ENCODE results near the gene RAB44. TPM values are rescaled to one million over a fixed set of nuclear protein-coding genes. Genes with fewer than 3 reads are reported as not detected.

The RAB44 gene
- total and polyA plus RNA-seq, 2 of the 13 experiments (the other 11 are each of a cell fraction or from before 2014, with no cell fraction given): not detected

GRCh38 chr6:36683656-36684446 is 13.8 kb upstream of the RAB44 start (continued):
- TF ChIP-seq HOXA9 (CRISPR knock-in tag; IDR thresholded peaks at IDR 0.05; ENCODE audit: borderline replicate concordance) (peak; percentile 93; the same call in 1 of the 2 replicates), RELA (CRISPR knock-in tag; IDR thresholded peaks at IDR 0.05) (no peak), HCFC1 (IDR thresholded peaks at IDR 0.05; ENCODE audit: low read depth, low read length) (no peak), DRAP1 (CRISPR knock-in tag; IDR thresholded peaks at IDR 0.05) (no peak), ZNF263 (CRISPR knock-in tag; IDR thresholded peaks at IDR 0.05) (no peak), ZNF3 (CRISPR knock-in tag; IDR thresholded peaks at IDR 0.05) (no peak), ZNF772 (CRISPR knock-in tag; IDR thresholded peaks at IDR 0.05) (peak; percentile 92; the same call in 1 of the 2 replicates), NCOA5 (CRISPR knock-in tag; IDR thresholded peaks at IDR 0.05) (no peak), ZNF251 (CRISPR knock-in tag; IDR thresholded peaks at IDR 0.05) (no peak), NR3C1 (CRISPR knock-in tag; IDR thresholded peaks at IDR 0.05) (no peak), NRL (CRISPR knock-in tag; IDR thresholded peaks at IDR 0.05; ENCODE audit: borderline replicate concordance) (peak; percentile 23; the same call in 1 of the 2 replicates), CC2D1A (CRISPR knock-in tag; IDR thresholded peaks at IDR 0.05) (peak; percentile 76; the same call in 1 of the 2 replicates), TAF15 (IDR thresholded peaks at IDR 0.05; ENCODE audit: low read depth, low read length, poor library complexity, severe bottlenecking) (no peak), ZNF143 (CRISPR knock-in tag; IDR thresholded peaks at IDR 0.05) (no peak), ZNF678 (CRISPR knock-in tag; IDR thresholded peaks at IDR 0.05) (peak; percentile 96; the same call in 1 of the 2 replicates), ZNF280D (CRISPR knock-in tag; IDR thresholded peaks at IDR 0.05) (no peak), NFE2 (CRISPR knock-in tag; IDR thresholded peaks at IDR 0.05) (no peak), PBX3 (CRISPR knock-in tag; IDR thresholded peaks at IDR 0.05; ENCODE audit: borderline replicate concordance) (no peak), ZNF20 (CRISPR knock-in tag; IDR thresholded peaks at IDR 0.05) (no peak), NR2F2 (IDR thresholded peaks at IDR 0.05; ENCODE audit: borderline replicate concordance, low read depth) (peak; percentile 100), ZNF687 (CRISPR knock-in tag; IDR thresholded peaks at IDR 0.05) (peak; percentile 74), SMAD1 (CRISPR knock-in tag; IDR thresholded peaks at IDR 0.05; ENCODE audit: borderline replicate concordance, low read depth) (no peak)
